ENCODE results near the gene EGR1.

EGR1 gene

DNA sequence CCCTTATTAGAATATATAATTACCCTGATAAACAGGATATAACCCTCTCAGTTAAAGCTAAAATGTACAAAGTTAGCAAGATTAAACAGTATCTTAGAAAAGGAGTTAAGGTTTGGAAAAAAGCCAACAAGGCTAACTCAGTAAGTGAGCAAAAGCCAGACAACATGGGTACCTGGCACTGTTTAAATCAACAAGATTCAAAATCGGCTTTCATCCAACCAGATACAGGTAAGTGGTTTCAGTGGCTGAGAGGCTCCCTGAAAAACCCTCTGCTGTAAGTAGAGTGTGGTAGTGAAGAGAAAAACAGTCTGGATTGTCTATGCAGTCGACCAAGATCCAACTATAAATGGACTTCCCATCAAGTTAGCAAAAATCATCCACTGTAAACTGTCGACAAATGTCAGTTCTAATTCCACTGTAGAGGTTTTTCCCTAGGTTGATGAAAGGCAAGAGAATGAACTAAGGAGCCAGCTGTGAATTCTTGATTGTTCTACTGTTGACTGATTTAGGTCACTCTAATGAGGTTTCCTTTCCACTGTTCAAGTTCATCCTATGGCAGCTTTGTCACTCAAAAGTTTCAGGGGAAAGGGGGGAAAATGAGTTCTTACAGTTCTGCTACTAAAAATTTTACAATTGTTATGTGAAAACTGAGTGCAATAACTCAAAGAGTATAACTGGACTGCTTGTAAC lies 50.4 kb downstream of the EGR1 start:
- no peak for DNase-seq

DNA sequence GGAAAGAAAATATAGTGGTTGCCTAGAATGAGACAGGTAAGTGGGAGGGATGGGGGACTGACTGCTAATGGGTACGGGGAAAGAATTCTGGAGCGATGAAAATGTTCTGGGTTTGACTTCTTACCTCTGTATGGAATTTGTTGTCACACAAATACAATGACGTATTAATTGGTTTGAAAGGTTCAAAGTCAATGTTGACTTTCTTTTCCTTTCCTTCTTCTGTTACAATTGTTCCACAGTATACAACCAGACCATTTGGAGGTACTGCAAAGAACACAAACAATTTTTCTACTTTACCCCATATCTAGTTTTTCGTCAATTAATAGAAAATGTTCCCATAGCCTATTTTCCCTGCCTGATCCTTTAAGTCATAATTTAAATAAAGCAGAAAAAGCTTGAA lies 52.2 kb downstream of the EGR1 start:
- DNase-seq, result no peak

Measured in NCI-H2171 (cell line).